Gastrocnemius medialis (tissue), 4 donors: ENCODE data around the gene KCNQ4.

Experiments
- CTCF ChIP-seq, 5 experiments: fragments of 450-650 bp in 3 of 5; fragments of 200-600 bp in 2 of 5; sonication (generic) in 2 of 5; IDR thresholded peaks in 4 of 5; conservative IDR thresholded peaks in 1 of 5; 1 replicate in 4 of 5; 2 replicates in 1 of 5; pipeline ENCODE4 v1.5.1; 2016 to 2019; ENCODE audit warnings: antibody characterized with exemption in 5 of 5, mild to moderate bottlenecking in 3 of 5, moderate library complexity in 3 of 5
- POLR2A ChIP-seq, 2 donors: fragments of 450-650 bp; IDR thresholded peaks; one replicate each; pipeline ENCODE4 v1.6.1; 2017; ENCODE audit warnings: antibody characterized with exemption in 2 of 2, mild to moderate bottlenecking in 2 of 2, moderate library complexity in 2 of 2

- TF ChIP-seq POLR2A (IDR thresholded peaks at IDR 0.05), result no peak
- TF ChIP-seq CTCF (IDR thresholded peaks at IDR 0.05 in 4 of 5, conservative IDR thresholded peaks at IDR 0.05 in 1 of 5), result no peak
Observed at GRCh38 chr1:40785446-40785845, 1.9 kb downstream of the KCNQ4 start.
